ENCODE results near the gene GDF10.

GRCh38 chr10:47261556-47261955, 38.4 kb upstream of the GDF10 start:
- TF ChIP-seq CTCF (IDR thresholded peaks at IDR 0.05; ENCODE audit: poor library complexity) (no peak), EZH2 (IDR thresholded peaks at IDR 0.05; ENCODE audit: borderline replicate concordance) (no peak)
